Measurements from ENCODE around the gene ABHD12B. TPM values are rescaled to one million over a fixed set of nuclear protein-coding genes. Genes with fewer than 3 reads are reported as not detected.

The ABHD12B gene
- total RNA-seq, 1 donor from 2014 or later: not detected

- no peak overlapping the region for H3K4me3 Mint-ChIP-seq
- POLR2A ChIA-PET: no interaction called here
- H3K27ac Mint-ChIP-seq: no peak overlapping the region
- peaks cover 18% of the 10 kb centered on the region for H3K27me3 Mint-ChIP-seq
- H3K4me1 Mint-ChIP-seq: no peaks in the 10 kb centered on the region
- no peak for DNase-seq
- intact Hi-C loops (cut with micrococcal nuclease): no loop called here
- H3K36me3 Mint-ChIP-seq (ENCODE audit: low read depth): no peaks in the 10 kb centered on the region
- H3K9me3 Mint-ChIP-seq: no peaks in the 10 kb centered on the region
- no peak for ATAC-seq (ENCODE audit: low read depth)
- CTCF ChIA-PET: interaction anchor here (0.6 kb wide), 1 partner anchor 146 kb away, joined by 5 read pairs; no protein-coding TSS in a partner anchor
- no peak for TF ChIP-seq CTCF (IDR thresholded peaks at IDR 0.05)
Measured at GRCh38 chr14:50932592-50933495, 61.0 kb downstream of the ABHD12B start.

GRCh38 chr14:50935126-50936015 lies 63.5 kb downstream of the ABHD12B start:
- H3K36me3 Mint-ChIP-seq (ENCODE audit: low read depth): no peaks in the 10 kb centered on the region
- H3K9me3 Mint-ChIP-seq: no peaks in the 10 kb centered on the region
- DNase-seq (no peak), ATAC-seq (ENCODE audit: low read depth) (no peak)
- ChIA-PET CTCF (no interaction called here), POLR2A (no interaction called here)
- H3K27me3 Mint-ChIP-seq: peaks cover 26% of the 10 kb centered on the region
- intact Hi-C loops (cut with micrococcal nuclease): no loop called here
- TF ChIP-seq CTCF (IDR thresholded peaks at IDR 0.05): no peak
- H3K4me1 Mint-ChIP-seq: no peaks in the 10 kb centered on the region
- no peak overlapping the region for H3K27ac Mint-ChIP-seq
- H3K4me3 Mint-ChIP-seq: no peak overlapping the region

- CTCF ChIA-PET: no interaction called here
- no peaks in the 10 kb centered on the region for H3K9me3 Mint-ChIP-seq
- DNase-seq (no peak), ATAC-seq (ENCODE audit: low read depth) (no peak)
- intact Hi-C loops (cut with micrococcal nuclease): no loop called here
- H3K27me3 Mint-ChIP-seq: peaks cover 29% of the 10 kb centered on the region
- no peak overlapping the region for H3K4me3 Mint-ChIP-seq
- TF ChIP-seq CTCF (IDR thresholded peaks at IDR 0.05): no peak
- no peak overlapping the region for H3K27ac Mint-ChIP-seq
- H3K36me3 Mint-ChIP-seq (ENCODE audit: low read depth): no peaks in the 10 kb centered on the region
- no peaks in the 10 kb centered on the region for H3K4me1 Mint-ChIP-seq
- POLR2A ChIA-PET: no interaction called here
Measured at GRCh38 chr14:50936016-50936340, 64.1 kb downstream of the ABHD12B start.

GRCh38 chr14:50936882-50937281 lies 65.0 kb downstream of the ABHD12B start:
- Mint-ChIP-seq H3K27me3 (peaks cover 34% of the 10 kb centered on the region), H3K36me3 (ENCODE audit: low read depth) (no peaks in the 10 kb centered on the region), H3K9me3 (no peaks in the 10 kb centered on the region), H3K27ac (no peak overlapping the region), H3K4me3 (no peak overlapping the region), H3K4me1 (no peaks in the 10 kb centered on the region)
- ChIA-PET POLR2A (no interaction called here), CTCF (no interaction called here)
- no peak for TF ChIP-seq CTCF (IDR thresholded peaks at IDR 0.05)
- intact Hi-C loops (cut with micrococcal nuclease): no loop called here
- no peak for ATAC-seq (ENCODE audit: low read depth)
- no peak for DNase-seq

GRCh38 chr14:50937325-50937724 lies 65.5 kb downstream of the ABHD12B start:
- Mint-ChIP-seq H3K4me3 (no peak overlapping the region), H3K36me3 (ENCODE audit: low read depth) (no peaks in the 10 kb centered on the region), H3K27ac (no peak overlapping the region), H3K9me3 (no peaks in the 10 kb centered on the region), H3K4me1 (no peaks in the 10 kb centered on the region), H3K27me3 (peaks cover 37% of the 10 kb centered on the region)
- TF ChIP-seq CTCF (IDR thresholded peaks at IDR 0.05): no peak
- ATAC-seq (ENCODE audit: low read depth) (no peak), DNase-seq (no peak)
- ChIA-PET CTCF (no interaction called here), POLR2A (no interaction called here)
- intact Hi-C loops (cut with micrococcal nuclease): no loop called here

Measured in activated B cell treated with CpG ODN at 0.5 μM for 24 hours (primary cell).